Upper lobe of left lung (tissue), 4 donors: ENCODE results near the gene NCOA4.

Experiments used
- POLR2A ChIP-seq, 4 donors: fragments of 450-650 bp; IDR thresholded peaks; one replicate each; pipeline ENCODE4 v1.5.1; 2016 to 2017; ENCODE audit warnings: antibody characterized with exemption in 4 of 4, mild to moderate bottlenecking in 2 of 4
- TF ChIP-seq, protein P1 (sequence below), 6 experiments: fragments of 450-650 bp in 4 of 6; fragments of 200-600 bp in 2 of 6; sonication (generic) in 2 of 6; IDR thresholded peaks; one replicate each; pipeline ENCODE4 v1.5.1; 2016 to 2019; ENCODE audit warnings: antibody characterized with exemption in 6 of 6

DNA sequence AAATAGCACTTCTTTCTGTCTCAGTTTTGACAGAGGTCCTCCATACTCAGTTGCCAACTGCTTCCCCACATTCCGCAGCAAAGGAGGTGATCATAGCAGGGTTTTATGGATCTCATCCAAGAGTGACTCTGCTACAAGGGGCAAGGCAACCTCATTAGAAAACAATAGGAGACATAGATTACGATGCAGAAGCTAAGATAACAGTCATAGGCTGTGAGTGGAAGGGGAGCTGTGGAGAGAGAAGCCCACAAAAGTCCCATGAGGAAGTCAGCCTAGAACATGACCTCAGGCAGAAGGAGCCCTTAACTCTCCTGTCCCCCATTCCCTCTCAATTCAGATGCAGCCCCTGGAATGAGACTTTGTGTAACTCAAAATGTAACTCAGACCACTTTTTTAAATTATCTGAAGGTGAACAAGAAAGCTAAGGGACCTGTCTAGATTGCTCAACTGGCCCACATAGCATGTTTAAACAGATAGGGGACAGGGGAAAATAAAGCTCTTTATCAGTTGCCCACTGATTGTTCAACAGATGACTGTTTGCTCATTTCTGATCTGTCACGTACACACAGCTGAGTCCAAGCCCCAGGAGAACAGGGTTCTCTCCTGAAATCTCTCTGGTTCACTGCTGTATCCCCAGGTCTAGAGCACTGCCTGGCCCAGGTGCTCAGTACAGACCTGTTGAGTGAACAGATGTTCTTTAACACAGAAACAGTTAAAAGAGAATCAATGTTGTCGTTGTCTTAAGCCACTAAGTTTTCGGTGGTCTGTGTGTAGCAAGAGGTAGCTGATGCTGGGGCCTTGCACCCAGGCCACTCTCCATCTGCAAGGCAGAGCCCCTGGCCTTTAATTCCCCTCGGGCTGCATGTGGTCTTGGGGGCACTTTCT, 1.5 kb upstream of the NCOA4 start:
- TF ChIP-seq, protein P1, sequence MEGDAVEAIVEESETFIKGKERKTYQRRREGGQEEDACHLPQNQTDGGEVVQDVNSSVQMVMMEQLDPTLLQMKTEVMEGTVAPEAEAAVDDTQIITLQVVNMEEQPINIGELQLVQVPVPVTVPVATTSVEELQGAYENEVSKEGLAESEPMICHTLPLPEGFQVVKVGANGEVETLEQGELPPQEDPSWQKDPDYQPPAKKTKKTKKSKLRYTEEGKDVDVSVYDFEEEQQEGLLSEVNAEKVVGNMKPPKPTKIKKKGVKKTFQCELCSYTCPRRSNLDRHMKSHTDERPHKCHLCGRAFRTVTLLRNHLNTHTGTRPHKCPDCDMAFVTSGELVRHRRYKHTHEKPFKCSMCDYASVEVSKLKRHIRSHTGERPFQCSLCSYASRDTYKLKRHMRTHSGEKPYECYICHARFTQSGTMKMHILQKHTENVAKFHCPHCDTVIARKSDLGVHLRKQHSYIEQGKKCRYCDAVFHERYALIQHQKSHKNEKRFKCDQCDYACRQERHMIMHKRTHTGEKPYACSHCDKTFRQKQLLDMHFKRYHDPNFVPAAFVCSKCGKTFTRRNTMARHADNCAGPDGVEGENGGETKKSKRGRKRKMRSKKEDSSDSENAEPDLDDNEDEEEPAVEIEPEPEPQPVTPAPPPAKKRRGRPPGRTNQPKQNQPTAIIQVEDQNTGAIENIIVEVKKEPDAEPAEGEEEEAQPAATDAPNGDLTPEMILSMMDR (IDR thresholded peaks at IDR 0.05) = no peak
- no peak for TF ChIP-seq POLR2A (IDR thresholded peaks at IDR 0.05)
